RWPE2 (cell line): Measurements from ENCODE around the gene RNASE8.
A peak's percentile ranks its signal among the peaks of the same experiment; 100 is the strongest.

Experiments
- ATAC-seq: fragments of 200-7000 bp; cut with Tn5 transposase; 3 replicates; pipeline ENCODE4 v1.9.1; 2021; ENCODE audit warnings: low read depth
- DNase-seq: peaks from one replicate; pipeline ENCODE4 v3.0.0-alpha.2; 2020; ENCODE audit warnings: low spot score
- H3K27ac ChIP-seq: fragments of 450-650 bp; 2 replicates; pipeline ENCODE4 v1.5.1; 2017; ENCODE audit warnings: mild to moderate bottlenecking; ENCODE audit not compliant: poor library complexity, severe bottlenecking
- H3K27me3 ChIP-seq: fragments of 250-450 bp; sonication (Bioruptor Pico); 2 replicates; pipeline ENCODE4 v1.5.1; 2021; ENCODE audit warnings: mild to moderate bottlenecking, moderate library complexity; ENCODE audit not compliant: insufficient read depth, poor library complexity, severe bottlenecking
- H3K36me3 ChIP-seq: fragments of 250-450 bp; sonication (Bioruptor Pico); 2 replicates; pipeline ENCODE4 v1.5.1; 2020; ENCODE audit warnings: low read depth, mild to moderate bottlenecking, moderate library complexity
- H3K4me1 ChIP-seq: fragments of 250-450 bp; sonication (Bioruptor Pico); 2 replicates; pipeline ENCODE4 v1.5.1; 2021; ENCODE audit warnings: mild to moderate bottlenecking, moderate library complexity; ENCODE audit not compliant: insufficient read depth, poor library complexity, severe bottlenecking
- H3K4me3 ChIP-seq: fragments of 250-450 bp; sonication (Bioruptor Pico); 2 replicates; pipeline ENCODE4 v1.5.1; 2021; ENCODE audit warnings: mild to moderate bottlenecking, moderate library complexity; ENCODE audit not compliant: severe bottlenecking
- H3K9me3 ChIP-seq: fragments of 250-450 bp; sonication (Bioruptor Pico); 2 replicates; pipeline ENCODE4 v1.5.1; 2021; ENCODE audit warnings: mild to moderate bottlenecking, moderate library complexity; ENCODE audit not compliant: severe bottlenecking
- CTCF ChIP-seq: fragments of 450-650 bp; IDR thresholded peaks from one replicate; pipeline ENCODE4 v1.5.1; 2017; ENCODE audit warnings: mild to moderate bottlenecking, moderate library complexity; ENCODE audit not compliant: poor library complexity, severe bottlenecking

RNASE8 gene

DNA sequence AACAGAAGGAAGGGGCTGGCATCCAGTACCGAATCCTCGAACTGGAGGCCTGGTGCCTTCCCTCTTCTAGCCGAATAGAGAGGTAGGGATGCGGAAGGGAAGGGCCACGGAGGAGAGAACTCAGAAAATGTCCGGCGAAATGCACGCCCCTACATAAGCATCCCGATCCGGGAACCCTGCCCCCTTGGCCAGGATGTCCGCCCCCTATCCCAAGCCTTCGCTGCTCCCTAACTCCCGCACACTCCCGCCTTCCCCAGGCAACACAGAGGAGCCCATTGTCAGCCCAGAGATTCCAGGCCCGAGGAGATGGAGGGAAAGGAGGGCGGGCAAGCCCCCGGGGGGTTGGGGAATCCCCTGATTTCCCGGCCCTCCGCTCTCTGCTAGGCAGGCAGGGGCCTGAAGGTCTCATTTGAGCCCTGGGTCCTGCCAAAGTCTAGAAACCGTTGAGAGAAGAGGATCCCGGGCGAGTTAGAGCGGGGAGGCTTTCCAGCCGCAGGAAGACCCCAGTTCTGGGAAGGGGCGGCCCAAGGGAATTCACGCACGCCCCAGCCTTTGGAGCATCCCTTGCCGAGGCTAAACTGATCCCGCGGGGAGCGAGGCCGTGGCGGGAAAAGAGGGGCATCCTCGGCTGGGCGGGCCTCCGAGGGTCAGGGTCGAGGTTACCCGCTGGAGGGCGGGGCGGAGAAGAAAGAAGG is 11.9 kb downstream of the RNASE8 start:
- DNase-seq (no peak), ATAC-seq (peak; percentile 4)
- Histone ChIP-seq H3K4me3 (peak overlapping the region; percentile 64), H3K4me1 (peaks cover 6% of the 10 kb centered on the region), H3K36me3 (peaks cover 5% of the 10 kb centered on the region), H3K27me3 (peaks cover 12% of the 10 kb centered on the region), H3K9me3 (no peaks in the 10 kb centered on the region), H3K27ac (peak overlapping the region; percentile 60)
- TF ChIP-seq CTCF: no peak

- Histone ChIP-seq H3K4me3 (peak within 1 kb of the TSS; percentile 64), H3K4me1 (peaks cover 6% of the 10 kb centered on the region), H3K36me3 (peaks cover 5% of the 10 kb centered on the region), H3K27me3 (peaks cover 12% of the 10 kb centered on the region), H3K27ac (peak within 1 kb of the TSS; percentile 60), H3K9me3 (no peaks in the 10 kb centered on the region)
- TF ChIP-seq CTCF: no peak
- ATAC-seq: peak; percentile 27
- DNase-seq: no peak
Observed at GRCh38 chr14:21070083-21070609, 12.5 kb downstream of the RNASE8 start, which contains the start of gene ARHGEF40. TSS of gene ARHGEF40 (plus strand) at chr14:21070304. CDS start at chr14:21070397, 93 bp downstream.

GRCh38 chr14:21070610-21071224 is 13.1 kb downstream of the RNASE8 start:
- H3K27ac ChIP-seq: peak overlapping the region; percentile 60
- peaks cover 12% of the 10 kb centered on the region for H3K27me3 ChIP-seq
- H3K4me1 ChIP-seq: peaks cover 6% of the 10 kb centered on the region
- peak overlapping the region; percentile 64 for H3K4me3 ChIP-seq
- no peak for TF ChIP-seq CTCF
- ATAC-seq (peak; percentile 26), DNase-seq (no peak)
- H3K9me3 ChIP-seq: no peaks in the 10 kb centered on the region
- H3K36me3 ChIP-seq: peaks cover 8% of the 10 kb centered on the region

- DNase-seq (no peak), ATAC-seq (peak; percentile 59)
- Histone ChIP-seq H3K27me3 (peaks cover 12% of the 10 kb centered on the region), H3K4me1 (peaks cover 6% of the 10 kb centered on the region), H3K36me3 (peaks cover 11% of the 10 kb centered on the region), H3K27ac (peak overlapping the region; percentile 60), H3K4me3 (peak overlapping the region; percentile 64), H3K9me3 (no peaks in the 10 kb centered on the region)
- no peak for TF ChIP-seq CTCF
Observed at GRCh38 chr14:21071225-21072030, 13.8 kb downstream of the RNASE8 start.
